Mesothelial cell of epicardium (in vitro differentiated cells): ENCODE measurements around the gene SOX8. TPM values are rescaled to one million over a fixed set of nuclear protein-coding genes. Genes with fewer than 3 reads are reported as not detected.

Experiments used
- DNase-seq, 2 experiments: peaks; one replicate each; pipeline ENCODE4 v3.0.0; 2021; ENCODE audit warnings: low spot score in 2 of 2; ENCODE audit not compliant: unreplicated experiment in 2 of 2
- H3K27ac Mint-ChIP-seq: 2 replicates; pipeline ENCODE4 v1.8.0; 2021; ENCODE audit warnings: mixed read lengths
- H3K27me3 Mint-ChIP-seq: 2 replicates; pipeline ENCODE4 v1.8.0; 2021; ENCODE audit warnings: low read depth, mixed read lengths
- H3K36me3 Mint-ChIP-seq: 2 replicates; pipeline ENCODE4 v1.8.0; 2021; ENCODE audit warnings: mixed read lengths
- H3K4me1 Mint-ChIP-seq: 2 replicates; pipeline ENCODE4 v1.8.0; 2021; ENCODE audit warnings: mixed read lengths
- H3K4me3 Mint-ChIP-seq: 2 replicates; pipeline ENCODE4 v1.8.0; 2021; ENCODE audit warnings: mild to moderate bottlenecking, moderate library complexity, mixed read lengths
- H3K9me3 Mint-ChIP-seq: 2 replicates; pipeline ENCODE4 v1.8.0; 2021; ENCODE audit warnings: mixed read lengths
- CTCF ChIP-seq: fragments of 200-600 bp; sonication (generic); IDR thresholded peaks from one replicate; pipeline ENCODE4 v1.5.0; 2021; ENCODE audit warnings: antibody characterized with exemption; ENCODE audit not compliant: unreplicated experiment
- total RNA-seq: library from RNA; stranded (reverse); gene quantifications from 3 replicates; pipeline ENCODE4 v1.2.1, GENCODE V29; 2021

SOX8 gene
- total RNA-seq, 1 donor from 2014 or later = 5.1 TPM

- Mint-ChIP-seq H3K4me1 (peaks cover 24% of the 10 kb centered on the region), H3K27ac (no peak overlapping the region), H3K9me3 (no peaks in the 10 kb centered on the region), H3K27me3 (peaks cover 25% of the 10 kb centered on the region), H3K36me3 (no peaks in the 10 kb centered on the region), H3K4me3 (no peak overlapping the region)
- DNase-seq = no peak
- TF ChIP-seq CTCF = no peak
Observed at GRCh38 chr16:998615-999014, 17.0 kb downstream of the SOX8 start.

DNA sequence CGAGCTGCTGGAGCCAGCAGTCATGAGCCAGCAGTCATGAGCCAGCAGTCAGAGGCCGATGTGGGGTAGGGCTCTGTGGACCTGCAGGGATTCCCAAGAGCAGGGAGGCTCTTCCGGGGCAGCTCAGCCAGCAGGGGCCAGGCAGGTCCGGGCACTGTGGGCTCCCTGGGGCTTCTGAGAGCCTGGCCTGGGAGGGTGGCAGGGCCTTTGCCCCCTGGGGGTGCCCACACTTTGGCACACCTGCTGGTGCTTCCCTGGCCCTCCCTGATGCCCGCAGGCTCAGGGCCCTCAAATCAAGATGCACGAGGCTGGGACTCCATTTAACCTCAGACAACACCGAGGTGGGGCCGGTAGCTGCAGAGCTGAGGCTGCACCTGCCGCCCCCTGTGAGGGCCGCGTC, 18.1 kb downstream of the SOX8 start:
- Mint-ChIP-seq H3K4me3 (no peak overlapping the region), H3K9me3 (no peaks in the 10 kb centered on the region), H3K4me1 (peaks cover 24% of the 10 kb centered on the region), H3K27ac (no peak overlapping the region), H3K36me3 (no peaks in the 10 kb centered on the region), H3K27me3 (peaks cover 21% of the 10 kb centered on the region)
- no peak for DNase-seq
- no peak for TF ChIP-seq CTCF

GRCh38 chr16:1000608-1001007, 19.0 kb downstream of the SOX8 start:
- no peak for TF ChIP-seq CTCF
- Mint-ChIP-seq H3K36me3 (no peaks in the 10 kb centered on the region), H3K27me3 (peaks cover 12% of the 10 kb centered on the region), H3K4me3 (no peak overlapping the region), H3K4me1 (peaks cover 24% of the 10 kb centered on the region), H3K27ac (no peak overlapping the region), H3K9me3 (no peaks in the 10 kb centered on the region)
- no peak for DNase-seq

DNA sequence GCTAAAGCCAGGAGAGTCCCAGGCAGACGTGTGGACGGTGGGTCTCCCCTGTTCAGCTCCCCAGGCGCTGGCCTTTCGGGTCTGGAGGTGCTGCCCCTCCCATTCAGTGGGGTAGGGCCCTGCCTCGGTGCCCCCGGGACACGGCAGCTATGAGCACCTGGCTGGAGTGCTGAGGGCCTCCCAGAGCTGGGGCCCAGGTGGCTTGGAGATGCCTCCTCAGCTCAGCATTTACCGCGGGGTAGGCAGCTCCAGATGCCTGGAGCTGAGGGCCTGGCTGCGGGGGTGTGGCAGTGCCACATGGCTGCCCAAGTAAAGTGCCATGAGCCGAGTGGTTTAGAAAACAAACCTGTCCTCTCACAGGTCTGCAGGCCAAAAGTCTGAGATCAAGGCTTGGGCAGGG, 19.5 kb downstream of the SOX8 start:
- Mint-ChIP-seq H3K27me3 (peaks cover 10% of the 10 kb centered on the region), H3K9me3 (no peaks in the 10 kb centered on the region), H3K4me1 (peaks cover 21% of the 10 kb centered on the region), H3K27ac (no peak overlapping the region), H3K4me3 (no peak overlapping the region), H3K36me3 (no peaks in the 10 kb centered on the region)
- no peak for DNase-seq
- TF ChIP-seq CTCF = no peak

DNA sequence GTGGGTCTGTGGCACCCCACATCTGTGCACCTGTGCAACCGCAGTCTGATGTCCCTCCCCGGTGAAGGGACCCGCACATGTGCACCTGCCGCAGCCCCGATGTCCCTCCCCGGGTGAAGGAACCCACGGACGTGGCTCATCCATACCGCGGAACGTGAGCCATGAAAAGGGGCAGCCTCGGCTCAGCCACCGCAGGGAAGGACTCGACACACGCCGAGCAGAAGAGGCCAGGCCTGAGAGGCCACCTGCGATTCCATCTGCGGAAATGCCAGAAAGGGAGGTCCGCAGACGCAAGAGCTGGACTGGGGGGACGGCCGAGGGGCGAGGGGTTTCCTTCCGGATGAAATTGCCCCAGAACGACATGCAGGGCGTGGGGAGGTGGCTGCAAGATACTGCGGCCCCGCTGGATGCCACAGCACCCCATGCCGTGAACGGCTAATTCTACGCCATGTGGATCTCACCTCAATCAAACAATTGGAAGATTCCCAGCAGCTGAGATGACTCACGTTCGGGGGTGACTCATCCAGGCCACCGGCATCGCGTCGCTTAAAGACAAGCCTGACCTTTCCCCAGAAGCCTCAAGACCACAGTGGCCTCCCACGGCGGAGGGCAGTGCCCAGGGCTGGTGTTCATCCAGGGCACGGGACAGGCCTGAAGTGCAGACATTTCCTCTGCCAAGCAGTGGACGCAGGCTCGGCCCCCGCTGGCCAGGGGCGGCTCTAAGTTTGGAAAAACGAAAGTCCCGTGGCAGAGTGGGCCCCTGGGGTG, 21.0 kb downstream of the SOX8 start:
- no peaks in the 10 kb centered on the region for H3K9me3 Mint-ChIP-seq
- no peak for DNase-seq
- H3K4me3 Mint-ChIP-seq = no peak overlapping the region
- no peak overlapping the region for H3K27ac Mint-ChIP-seq
- H3K36me3 Mint-ChIP-seq = no peaks in the 10 kb centered on the region
- TF ChIP-seq CTCF = no peak
- peaks cover 10% of the 10 kb centered on the region for H3K4me1 Mint-ChIP-seq
- peaks cover 4% of the 10 kb centered on the region for H3K27me3 Mint-ChIP-seq
